Inferior parietal cortex (tissue), 1 donor: ENCODE measurements around the gene TLCD3B.
"Not testable (repeated sequence)": the region's sequence is repeated elsewhere in the genome, so short reads cannot be mapped to it uniquely, and the experiment has no call there.

Experiments used
- DNase-seq: peaks from one replicate; pipeline ENCODE4 v3.0.0-alpha.2; 2016; ENCODE audit errors: extremely low spot score

Gene TLCD3B

DNA sequence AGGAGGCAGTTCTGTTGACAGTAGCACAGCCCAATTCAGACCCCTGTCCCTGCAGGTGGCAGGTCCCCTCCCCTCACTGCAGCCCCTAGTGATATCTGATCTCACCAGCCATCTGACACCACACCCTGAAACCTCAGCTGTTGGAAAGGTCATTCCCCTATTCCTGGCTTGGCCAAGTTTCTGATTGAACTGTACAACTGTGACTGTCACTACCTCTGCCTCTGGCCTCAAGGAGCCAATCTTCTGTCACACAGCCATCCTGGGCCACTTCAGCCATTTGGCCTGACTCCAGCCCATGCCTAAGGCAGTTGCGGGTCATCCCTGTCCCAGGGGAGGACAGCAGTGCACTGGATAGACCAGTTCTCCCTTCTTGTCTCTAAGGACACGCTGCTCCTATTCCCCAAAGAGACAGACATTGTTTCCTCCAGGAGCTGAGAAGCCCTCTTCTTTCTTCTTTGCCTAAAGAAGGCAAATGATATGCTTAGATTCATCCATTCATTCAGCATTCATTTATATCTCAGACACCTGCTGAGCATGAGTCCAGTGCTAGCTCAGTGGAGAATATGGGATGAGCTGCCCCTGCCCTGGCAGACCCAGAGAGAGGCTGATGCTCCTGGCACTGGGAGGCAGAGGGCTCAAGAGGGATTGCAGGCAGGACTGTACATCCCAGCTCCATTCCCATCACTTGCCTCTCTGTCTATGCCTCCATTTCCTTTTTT is 29.9 kb upstream of the TLCD3B start:
- DNase-seq: no peak

- DNase-seq: no peak
Observed at GRCh38 chr16:30060346-30060745, 29.3 kb upstream of the TLCD3B start.

DNA sequence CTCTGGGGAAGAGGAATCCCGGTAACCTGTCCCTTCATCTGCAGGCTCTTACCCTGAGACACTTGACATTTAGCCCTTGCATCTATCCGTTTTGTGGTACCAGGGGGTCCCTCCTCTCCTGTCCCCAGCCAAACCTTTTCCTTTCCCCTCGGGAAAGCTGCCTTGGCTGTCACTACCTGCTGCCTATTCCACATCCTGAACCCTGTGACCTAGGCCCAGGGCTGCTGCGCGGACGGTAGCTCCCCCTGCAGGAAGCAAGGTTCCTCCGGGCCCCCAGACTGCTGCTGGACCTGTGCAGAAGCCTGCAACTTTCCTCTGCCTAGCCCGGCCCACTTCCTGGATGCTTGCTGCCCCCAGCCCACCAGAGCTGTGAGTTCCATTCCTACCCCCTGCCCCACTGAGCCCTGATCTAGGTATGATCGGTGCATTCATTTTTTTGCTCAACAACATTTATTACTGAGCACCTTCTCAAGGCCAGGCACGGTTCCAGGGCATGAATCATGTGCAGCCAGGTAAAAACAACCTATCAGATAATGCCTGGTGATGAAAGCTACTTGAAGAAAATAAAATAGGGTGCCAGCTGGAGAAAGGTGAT is 24.0 kb upstream of the TLCD3B start:
- no peak for DNase-seq

- no peak for DNase-seq
Observed at GRCh38 chr16:30054451-30054850, 23.4 kb upstream of the TLCD3B start.

DNA sequence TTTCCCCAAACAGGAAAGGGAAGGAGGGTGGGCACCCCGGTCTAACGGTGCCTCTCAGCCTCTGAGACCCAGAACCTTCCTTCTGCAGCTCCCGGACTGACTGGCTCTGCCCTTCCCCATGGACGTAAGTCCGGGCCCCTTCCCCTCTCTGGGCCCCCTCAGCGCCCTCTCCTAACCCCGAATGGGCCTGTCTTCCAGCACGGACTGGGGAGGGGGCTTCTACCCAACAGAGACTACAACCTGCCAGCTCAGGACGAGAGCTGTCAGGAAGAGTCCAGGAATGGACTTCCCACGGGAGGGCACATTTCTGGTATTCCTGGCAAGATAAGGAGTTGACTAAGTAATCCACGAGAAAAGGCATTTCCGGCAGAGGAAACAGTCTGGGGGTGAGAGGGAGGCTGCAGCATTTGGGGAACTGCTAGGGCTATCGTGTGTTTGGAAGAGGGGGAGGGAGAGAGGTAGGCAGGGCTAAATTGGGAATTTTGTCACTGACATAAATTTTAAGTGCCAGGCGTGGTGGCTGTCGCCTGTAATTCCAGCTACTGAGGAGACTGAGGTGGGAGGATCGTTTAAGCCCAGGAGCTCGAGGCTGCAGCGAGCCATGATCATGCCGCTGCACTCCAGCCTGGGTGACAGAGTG is 22.4 kb upstream of the TLCD3B start:
- no peak for DNase-seq

DNA sequence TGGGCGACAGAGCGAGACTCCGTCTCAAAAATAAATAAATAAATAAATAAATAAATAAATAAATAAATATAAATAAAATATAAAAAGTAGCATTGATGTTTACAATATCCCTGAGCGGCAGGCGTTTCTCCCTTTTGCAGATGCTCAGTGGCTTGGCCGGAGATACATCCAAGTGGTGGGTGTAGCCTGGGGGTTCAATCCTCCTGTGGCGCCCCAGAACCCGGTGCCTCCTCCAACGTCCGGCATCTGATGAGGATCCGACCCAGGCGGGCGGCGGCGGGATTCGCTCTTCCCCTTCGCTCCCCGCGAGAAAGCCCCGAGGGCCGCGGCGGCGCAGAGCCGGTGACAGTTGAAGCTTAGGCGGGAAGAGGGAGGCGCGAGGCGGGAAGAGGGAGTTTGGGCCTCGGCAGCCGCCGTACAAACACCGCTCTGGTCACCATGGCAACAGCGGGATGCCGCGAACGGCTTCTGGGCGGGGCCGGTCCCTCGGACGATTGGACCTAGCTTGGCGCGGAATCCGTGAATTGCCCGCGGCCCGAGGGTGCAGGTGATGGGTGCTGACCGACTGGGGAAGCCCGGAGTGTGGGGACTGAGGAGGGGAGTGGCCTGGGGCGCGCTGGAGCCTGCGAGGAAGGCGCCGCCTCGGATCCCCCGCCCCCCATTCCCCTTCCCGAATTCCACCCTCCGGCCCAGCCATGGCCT is 21.8 kb upstream of the TLCD3B start:
- peak; percentile 87 for DNase-seq

DNA sequence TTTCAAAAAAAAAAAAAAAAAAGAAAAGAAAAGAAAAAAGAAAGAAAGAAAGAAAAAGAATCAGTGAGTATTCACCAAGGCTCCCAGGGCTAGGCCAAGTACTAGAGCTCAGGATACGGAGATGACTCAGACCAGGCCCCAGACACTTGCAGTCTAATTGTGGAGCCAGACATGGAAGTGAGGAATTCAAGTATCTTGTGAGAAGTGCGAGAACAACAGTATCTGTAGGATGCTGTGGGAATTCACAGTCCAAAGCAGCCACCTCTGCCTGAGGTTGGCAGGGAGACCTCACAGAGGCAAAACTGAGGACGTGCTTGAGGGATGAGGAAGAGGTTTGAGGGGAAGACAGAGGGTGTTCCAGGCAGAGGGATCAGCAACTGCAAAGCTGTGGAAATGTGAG is 20.4 kb upstream of the TLCD3B start:
- DNase-seq: no peak

DNA sequence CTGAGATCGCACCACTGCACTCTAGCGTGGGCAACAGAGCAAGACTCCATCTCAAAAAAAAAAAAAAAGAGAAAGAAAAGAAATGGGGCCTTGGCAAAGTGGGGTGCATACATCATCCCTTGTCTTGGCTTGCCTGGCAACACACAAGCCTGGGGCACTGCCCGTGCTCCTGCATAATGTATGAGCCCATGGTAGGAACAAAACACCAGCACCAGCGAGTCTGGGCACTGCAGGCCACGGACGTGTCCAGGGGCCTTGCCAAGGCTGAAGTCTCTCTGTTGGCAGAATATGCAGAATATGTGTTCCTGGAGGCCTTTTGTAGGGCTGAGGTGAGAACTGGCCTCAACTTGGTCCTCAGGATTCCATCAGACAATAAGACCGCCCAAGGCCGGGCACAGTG is 18.8 kb upstream of the TLCD3B start:
- DNase-seq: no peak

DNA sequence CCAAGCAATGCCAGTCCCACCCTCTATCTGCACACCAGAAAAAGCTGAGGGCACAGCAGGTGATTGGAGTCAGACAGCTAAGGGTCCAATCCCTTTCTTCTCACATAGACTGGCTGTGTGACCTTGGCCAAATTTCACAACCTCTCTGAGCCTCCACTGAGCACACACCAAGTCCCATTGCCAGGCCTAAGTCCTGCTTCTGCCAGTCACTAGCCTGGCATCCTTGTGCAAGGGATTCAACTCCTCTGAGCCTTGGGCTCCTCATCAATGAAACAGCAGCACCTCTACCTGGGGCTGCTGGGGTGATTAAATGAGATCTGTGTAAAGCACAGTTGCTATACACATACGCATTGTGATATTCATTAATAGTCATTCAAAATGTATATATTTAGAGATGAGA is 15.5 kb upstream of the TLCD3B start:
- DNase-seq: no peak

GRCh38 chr16:30046178-30046577 is 15.1 kb upstream of the TLCD3B start:
- DNase-seq: no peak

DNA sequence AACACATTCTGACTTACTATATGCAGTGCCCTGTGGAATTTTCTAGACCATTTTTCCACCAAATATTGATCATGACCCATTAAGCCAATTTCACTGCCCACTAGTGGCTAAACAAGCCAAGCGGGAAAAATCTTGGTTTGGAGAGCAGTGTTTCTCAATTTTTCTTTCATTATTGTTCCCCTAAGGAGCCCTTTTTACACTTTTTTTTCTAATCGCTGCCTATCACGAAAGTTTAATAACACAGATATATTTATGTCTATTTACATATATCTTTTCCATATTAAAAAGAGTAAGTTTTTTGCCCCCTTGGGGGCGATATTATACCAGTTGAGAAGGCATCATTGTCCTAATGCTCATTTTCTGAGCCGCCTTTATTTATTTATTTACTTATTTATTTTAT is 10.8 kb upstream of the TLCD3B start:
- peak; percentile 35 for DNase-seq

DNA sequence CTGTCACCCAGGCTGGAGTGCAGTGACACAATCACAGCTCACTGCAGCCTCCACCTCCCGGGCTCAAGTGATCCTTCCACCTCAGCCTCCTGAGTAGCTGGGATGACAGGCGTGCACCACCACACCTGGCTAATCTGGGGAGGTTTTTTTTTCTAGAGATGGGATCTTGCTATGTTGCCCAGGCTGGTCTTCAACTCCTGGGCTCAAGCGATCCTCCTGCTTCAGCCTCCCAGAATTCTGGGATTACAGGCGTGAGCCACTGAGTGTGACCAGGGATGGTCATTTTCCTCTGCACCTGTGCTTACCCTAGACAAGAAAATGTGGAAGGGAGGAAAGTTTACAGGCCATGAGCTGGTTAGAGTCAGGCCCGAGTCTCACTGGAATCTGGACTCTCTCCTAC is 9.6 kb upstream of the TLCD3B start:
- DNase-seq: not testable (repeated sequence)

GRCh38 chr16:30040221-30040620 is 9.2 kb upstream of the TLCD3B start:
- DNase-seq: no peak

- DNase-seq: no peak
Observed at GRCh38 chr16:30033270-30033669, 2.2 kb upstream of the TLCD3B start.

DNA sequence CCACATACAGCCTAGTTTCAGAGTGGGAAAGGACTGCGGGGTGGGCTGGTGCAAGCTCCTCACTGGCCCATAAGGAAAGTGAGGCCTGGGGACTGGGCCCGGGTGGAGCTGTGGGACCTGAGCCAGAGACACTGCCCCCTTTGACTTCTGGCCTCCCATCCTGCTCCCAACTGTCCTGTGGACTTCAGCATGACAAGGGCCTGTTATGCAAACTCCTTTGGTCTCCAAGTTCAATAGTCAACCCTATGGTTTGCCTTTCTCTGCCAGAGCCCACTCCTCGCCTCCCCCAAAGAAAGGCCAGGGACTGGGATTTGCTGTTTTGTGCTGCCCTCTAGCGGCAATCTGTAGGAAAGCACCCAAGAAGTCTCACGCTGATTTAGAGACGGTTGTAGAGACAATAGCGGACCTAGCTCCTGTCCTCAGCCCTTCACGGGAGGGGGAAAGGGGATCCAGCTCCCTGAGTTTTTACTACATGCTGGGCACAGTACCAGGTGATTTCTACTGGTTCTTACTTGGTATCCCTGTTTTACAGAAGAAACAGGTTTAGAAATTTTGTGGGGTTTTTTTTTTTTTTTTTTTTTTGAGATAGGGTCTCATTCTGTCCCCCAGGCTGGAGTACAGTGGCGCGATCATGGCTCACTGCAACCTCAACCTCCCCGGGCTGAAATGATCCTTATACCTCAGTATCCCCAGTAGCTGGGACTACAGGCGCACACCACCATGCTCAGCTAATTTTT is 1.2 kb upstream of the TLCD3B start:
- peak; percentile 83 for DNase-seq

DNA sequence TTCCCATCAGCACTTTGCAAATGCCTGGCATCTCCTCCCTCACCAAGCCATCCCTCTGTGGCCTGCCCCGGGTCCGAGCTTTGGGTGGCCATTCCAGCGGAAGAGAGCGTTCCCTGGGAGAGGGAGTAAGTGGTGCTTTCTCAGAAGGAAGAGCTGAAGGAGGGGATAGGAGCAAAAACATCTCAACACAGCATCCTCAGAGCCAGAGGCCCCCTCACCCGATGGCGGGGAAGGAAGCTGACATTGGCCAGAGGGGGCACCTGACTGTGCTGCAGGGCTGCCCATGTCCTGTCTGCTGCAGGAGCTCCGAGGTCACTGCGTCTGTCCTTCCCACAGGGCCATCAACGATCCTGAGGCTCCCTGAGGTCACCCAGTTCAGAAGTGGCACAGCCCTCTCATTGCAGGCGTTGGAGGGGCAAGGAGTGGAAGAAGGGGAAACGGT is 427 bp upstream of the TLCD3B start:
- DNase-seq: no peak

DNA sequence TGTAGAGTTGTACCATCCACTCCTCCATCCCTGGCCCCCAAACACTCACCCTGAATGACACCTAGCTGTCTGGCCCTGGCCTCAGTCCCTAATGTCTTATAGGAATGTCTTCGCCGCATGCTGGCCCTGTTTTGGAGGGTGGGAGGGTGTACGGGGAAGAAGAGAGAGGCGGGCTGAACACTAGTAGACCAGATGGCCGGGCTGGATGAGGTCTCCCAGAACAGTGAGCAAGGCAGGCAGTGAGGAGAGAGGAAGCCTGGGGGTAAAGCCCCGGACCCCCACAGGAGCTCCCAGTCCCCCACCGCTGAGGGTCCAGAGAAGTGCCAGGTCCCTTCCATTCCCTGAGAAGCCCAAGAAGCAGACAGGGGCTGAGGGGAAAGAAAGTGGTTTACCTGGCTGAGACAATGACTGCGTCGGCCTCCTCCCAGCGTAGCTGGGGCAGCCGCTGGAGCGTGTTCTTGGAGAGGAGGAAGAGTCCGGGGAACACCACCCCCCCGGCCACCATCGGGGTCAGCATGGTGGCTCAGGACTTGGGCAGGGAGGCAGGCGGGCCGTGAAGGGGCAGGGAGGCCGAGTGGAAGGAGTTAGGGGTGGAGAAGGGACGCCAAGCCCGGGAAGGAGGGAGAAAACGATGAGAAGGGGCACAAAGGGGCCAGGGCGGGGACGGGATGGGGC is 923 bp downstream of the TLCD3B start:
- no peak for DNase-seq

- no peak for DNase-seq
Observed at GRCh38 chr16:30028438-30029076, 2.5 kb downstream of the TLCD3B start.

- no peak for DNase-seq
Observed at GRCh38 chr16:30027588-30028437, 3.3 kb downstream of the TLCD3B start.

- no peak for DNase-seq
Observed at GRCh38 chr16:30026449-30026848, 4.6 kb downstream of the TLCD3B start.
